ENCODE measurements around the gene CBX8.
"Not testable (repeated sequence)": the region's sequence is repeated elsewhere in the genome, so short reads cannot be mapped to it uniquely, and the experiment has no call there.

The CBX8 gene

GRCh38 chr17:79755591-79755990 lies 41.3 kb downstream of the CBX8 start:
- no peak overlapping the region for H3K4me3 ChIP-seq (ENCODE audit: low read depth in 1 of 2, low read length in 2 of 2)
- no peaks in the 10 kb centered on the region for H3K27me3 ChIP-seq (ENCODE audit: insufficient read depth, low read length, poor library complexity)
- DNase-seq (no peak), ATAC-seq (ENCODE audit: insufficient read depth, low read depth) (no peak)
- H3K27ac ChIP-seq (ENCODE audit: low read length), result no peak overlapping the region
- peaks cover 12% of the 10 kb centered on the region for H3K4me1 ChIP-seq (ENCODE audit: insufficient read depth, low read length)
- H2AFZ ChIP-seq (ENCODE audit: low read depth, low read length), result no peak overlapping the region
- no peaks in the 10 kb centered on the region for H4K20me1 ChIP-seq (ENCODE audit: insufficient read depth, low read length)
- H3K4me2 ChIP-seq (ENCODE audit: insufficient read depth, low read length), result no peak overlapping the region
- H3K79me2 ChIP-seq (ENCODE audit: insufficient read depth, low read length), result no peaks in the 10 kb centered on the region
- TF ChIP-seq EZH2 (IDR thresholded peaks at IDR 0.05; ENCODE audit: borderline replicate concordance, low read depth, low read length, severe bottlenecking), result no peak
- TF ChIP-seq, protein P1, sequence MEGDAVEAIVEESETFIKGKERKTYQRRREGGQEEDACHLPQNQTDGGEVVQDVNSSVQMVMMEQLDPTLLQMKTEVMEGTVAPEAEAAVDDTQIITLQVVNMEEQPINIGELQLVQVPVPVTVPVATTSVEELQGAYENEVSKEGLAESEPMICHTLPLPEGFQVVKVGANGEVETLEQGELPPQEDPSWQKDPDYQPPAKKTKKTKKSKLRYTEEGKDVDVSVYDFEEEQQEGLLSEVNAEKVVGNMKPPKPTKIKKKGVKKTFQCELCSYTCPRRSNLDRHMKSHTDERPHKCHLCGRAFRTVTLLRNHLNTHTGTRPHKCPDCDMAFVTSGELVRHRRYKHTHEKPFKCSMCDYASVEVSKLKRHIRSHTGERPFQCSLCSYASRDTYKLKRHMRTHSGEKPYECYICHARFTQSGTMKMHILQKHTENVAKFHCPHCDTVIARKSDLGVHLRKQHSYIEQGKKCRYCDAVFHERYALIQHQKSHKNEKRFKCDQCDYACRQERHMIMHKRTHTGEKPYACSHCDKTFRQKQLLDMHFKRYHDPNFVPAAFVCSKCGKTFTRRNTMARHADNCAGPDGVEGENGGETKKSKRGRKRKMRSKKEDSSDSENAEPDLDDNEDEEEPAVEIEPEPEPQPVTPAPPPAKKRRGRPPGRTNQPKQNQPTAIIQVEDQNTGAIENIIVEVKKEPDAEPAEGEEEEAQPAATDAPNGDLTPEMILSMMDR (IDR thresholded peaks at IDR 0.05; ENCODE audit: borderline replicate concordance, extremely low read depth, low read length, poor library complexity, severe bottlenecking), result no peak
- H3K9ac ChIP-seq (ENCODE audit: low read depth, low read length), result no peak overlapping the region
- H3K9me3 ChIP-seq (ENCODE audit: insufficient read depth, low read length, severe bottlenecking), result no peaks in the 10 kb centered on the region
- H3K36me3 ChIP-seq (ENCODE audit: insufficient read depth, low read length), result no peaks in the 10 kb centered on the region

DNA sequence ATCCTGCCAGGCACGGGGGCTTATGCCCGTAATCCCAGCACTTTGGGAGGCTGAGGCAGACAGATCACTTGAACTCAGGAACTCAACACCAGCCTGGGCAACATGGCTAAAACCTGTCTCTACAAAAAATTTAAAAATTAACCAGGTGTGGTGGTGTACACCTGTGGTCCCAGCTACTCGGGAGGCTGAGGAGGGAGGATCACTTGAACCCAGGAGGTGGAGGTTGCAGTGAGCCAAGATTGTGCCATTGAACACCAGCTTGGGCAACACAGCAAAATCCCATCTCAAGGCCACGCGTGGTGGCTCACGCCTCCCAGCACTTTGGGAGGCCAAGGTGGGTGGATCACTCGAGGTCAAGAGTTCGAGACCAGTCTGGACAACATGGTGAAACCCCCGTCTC lies 42.0 kb downstream of the CBX8 start:
- not testable (repeated sequence) for DNase-seq; H3K4me3 ChIP-seq (ENCODE audit: low read depth in 1 of 2, low read length in 2 of 2); H2AFZ ChIP-seq (ENCODE audit: low read depth, low read length); H3K27ac ChIP-seq (ENCODE audit: low read length); H3K36me3 ChIP-seq (ENCODE audit: insufficient read depth, low read length); H3K9me3 ChIP-seq (ENCODE audit: insufficient read depth, low read length, severe bottlenecking); H3K4me1 ChIP-seq (ENCODE audit: insufficient read depth, low read length); ATAC-seq (ENCODE audit: insufficient read depth, low read depth); H3K9ac ChIP-seq (ENCODE audit: low read depth, low read length); H4K20me1 ChIP-seq (ENCODE audit: insufficient read depth, low read length); H3K79me2 ChIP-seq (ENCODE audit: insufficient read depth, low read length); H3K4me2 ChIP-seq (ENCODE audit: insufficient read depth, low read length); H3K27me3 ChIP-seq (ENCODE audit: insufficient read depth, low read length, poor library complexity)

GRCh38 chr17:79754370-79754769 lies 42.5 kb downstream of the CBX8 start:
- no peaks in the 10 kb centered on the region for H4K20me1 ChIP-seq (ENCODE audit: insufficient read depth, low read length)
- H3K36me3 ChIP-seq (ENCODE audit: insufficient read depth, low read length), result no peaks in the 10 kb centered on the region
- TF ChIP-seq EZH2 (IDR thresholded peaks at IDR 0.05; ENCODE audit: borderline replicate concordance, low read depth, low read length, severe bottlenecking), result no peak
- TF ChIP-seq, protein P1 (IDR thresholded peaks at IDR 0.05; ENCODE audit: borderline replicate concordance, extremely low read depth, low read length, poor library complexity, severe bottlenecking), result no peak
- H3K4me1 ChIP-seq (ENCODE audit: insufficient read depth, low read length), result peaks cover under 1% of the 10 kb centered on the region; the same call in 1 of the 2 replicates
- no peak overlapping the region for H3K27ac ChIP-seq (ENCODE audit: low read length)
- no peak overlapping the region for H3K4me3 ChIP-seq (ENCODE audit: low read depth in 1 of 2, low read length in 2 of 2)
- no peak overlapping the region for H3K4me2 ChIP-seq (ENCODE audit: insufficient read depth, low read length)
- no peaks in the 10 kb centered on the region for H3K79me2 ChIP-seq (ENCODE audit: insufficient read depth, low read length)
- no peak overlapping the region for H3K9ac ChIP-seq (ENCODE audit: low read depth, low read length)
- no peak overlapping the region for H2AFZ ChIP-seq (ENCODE audit: low read depth, low read length)
- no peak for DNase-seq
- H3K27me3 ChIP-seq (ENCODE audit: insufficient read depth, low read length, poor library complexity), result no peaks in the 10 kb centered on the region
- H3K9me3 ChIP-seq (ENCODE audit: insufficient read depth, low read length, severe bottlenecking), result no peaks in the 10 kb centered on the region
- ATAC-seq (ENCODE audit: insufficient read depth, low read depth), result no peak

GRCh38 chr17:79752175-79752574 lies 44.7 kb downstream of the CBX8 start:
- H3K79me2 ChIP-seq (ENCODE audit: insufficient read depth, low read length), result no peaks in the 10 kb centered on the region
- H3K4me2 ChIP-seq (ENCODE audit: insufficient read depth, low read length), result no peak overlapping the region
- no peaks in the 10 kb centered on the region for H3K27me3 ChIP-seq (ENCODE audit: insufficient read depth, low read length, poor library complexity)
- ATAC-seq (ENCODE audit: insufficient read depth, low read depth) (no peak), DNase-seq (no peak)
- no peak overlapping the region for H3K27ac ChIP-seq (ENCODE audit: low read length)
- no peak overlapping the region for H3K4me3 ChIP-seq (ENCODE audit: low read depth in 1 of 2, low read length in 2 of 2)
- no peak overlapping the region for H3K9ac ChIP-seq (ENCODE audit: low read depth, low read length)
- no peaks in the 10 kb centered on the region for H4K20me1 ChIP-seq (ENCODE audit: insufficient read depth, low read length)
- no peak overlapping the region for H2AFZ ChIP-seq (ENCODE audit: low read depth, low read length)
- TF ChIP-seq, protein P1 (IDR thresholded peaks at IDR 0.05; ENCODE audit: borderline replicate concordance, extremely low read depth, low read length, poor library complexity, severe bottlenecking), result no peak
- TF ChIP-seq EZH2 (IDR thresholded peaks at IDR 0.05; ENCODE audit: borderline replicate concordance, low read depth, low read length, severe bottlenecking), result no peak
- H3K36me3 ChIP-seq (ENCODE audit: insufficient read depth, low read length), result no peaks in the 10 kb centered on the region
- no peaks in the 10 kb centered on the region for H3K4me1 ChIP-seq (ENCODE audit: insufficient read depth, low read length)
- no peaks in the 10 kb centered on the region for H3K9me3 ChIP-seq (ENCODE audit: insufficient read depth, low read length, severe bottlenecking)

Measured in DND-41 (cell line).